ENCODE data around the gene TMEM269.

- TF ChIP-seq CTCF (IDR thresholded peaks at IDR 0.05; ENCODE audit: poor library complexity) (no peak), EZH2 (IDR thresholded peaks at IDR 0.05; ENCODE audit: borderline replicate concordance) (no peak)
Observed at GRCh38 chr1:42832641-42833240, 48.0 kb downstream of the TMEM269 start.
